Esophagus (tissue), 2 donors: ENCODE measurements around the gene ANKS1A. TPM values are rescaled to one million over a fixed set of nuclear protein-coding genes. Genes with fewer than 3 reads are reported as not detected.

Experiments used
- H3K27ac ChIP-seq, 2 donors: one replicate each; pipeline ENCODE4 v1.5.1; 2013; ENCODE audit warnings: low read depth in 2 of 2, mild to moderate bottlenecking in 2 of 2, inconsistent platforms in 1 of 2, low read length in 1 of 2, moderate library complexity in 1 of 2
- H3K27me3 ChIP-seq, 2 donors: one replicate each; pipeline ENCODE4 v1.6.1; 2013; ENCODE audit warnings: low read length in 2 of 2, control low read depth in 1 of 2, mild to moderate bottlenecking in 1 of 2; ENCODE audit not compliant: insufficient read depth in 2 of 2, control insufficient read depth in 1 of 2
- H3K36me3 ChIP-seq, 2 donors: one replicate each; pipeline ENCODE4 v1.6.1; 2013; ENCODE audit warnings: low read length in 1 of 2; ENCODE audit not compliant: control insufficient read depth in 2 of 2, insufficient read depth in 2 of 2
- H3K4me1 ChIP-seq, 2 donors: one replicate each; pipeline ENCODE4 v1.6.1; 2013; ENCODE audit warnings: low read length in 1 of 2; ENCODE audit not compliant: control insufficient read depth in 2 of 2, insufficient read depth in 2 of 2
- H3K4me3 ChIP-seq, 2 donors: one replicate each; pipeline ENCODE4 v1.5.1; 2013; ENCODE audit warnings: low read length in 2 of 2, mild to moderate bottlenecking in 2 of 2, low read depth in 1 of 2, moderate library complexity in 1 of 2
- H3K9me3 ChIP-seq, 2 donors: one replicate each; pipeline ENCODE4 v1.6.1; 2013; ENCODE audit warnings: mild to moderate bottlenecking in 2 of 2, low read depth in 1 of 2, low read length in 1 of 2, moderate library complexity in 1 of 2; ENCODE audit not compliant: control insufficient read depth in 2 of 2, insufficient read depth in 1 of 2
- WGBS, 2 donors: extraction: QIAGEN DNeasy Blood & Tissue Kit; methylation state at CpG; one replicate each; pipeline ENCODE4 v1.1.7; 2013; 5-methylcytosine and 5-hydroxymethylcytosine counted together
- polyA plus RNA-seq, 2 donors: library from polyadenylated mRNA; stranded (reverse); fragments of 200-250 nt; gene quantifications; one replicate each; pipeline ENCODE4 v1.2.3, GENCODE V29; 2013
- donor health status: healthy with polysubstance abuse.
- donor health status: Bipolar disorder and iron deficiency.

The ANKS1A gene
- polyA plus RNA-seq, 2 donors, result 6.3 to 7.7 TPM

DNA sequence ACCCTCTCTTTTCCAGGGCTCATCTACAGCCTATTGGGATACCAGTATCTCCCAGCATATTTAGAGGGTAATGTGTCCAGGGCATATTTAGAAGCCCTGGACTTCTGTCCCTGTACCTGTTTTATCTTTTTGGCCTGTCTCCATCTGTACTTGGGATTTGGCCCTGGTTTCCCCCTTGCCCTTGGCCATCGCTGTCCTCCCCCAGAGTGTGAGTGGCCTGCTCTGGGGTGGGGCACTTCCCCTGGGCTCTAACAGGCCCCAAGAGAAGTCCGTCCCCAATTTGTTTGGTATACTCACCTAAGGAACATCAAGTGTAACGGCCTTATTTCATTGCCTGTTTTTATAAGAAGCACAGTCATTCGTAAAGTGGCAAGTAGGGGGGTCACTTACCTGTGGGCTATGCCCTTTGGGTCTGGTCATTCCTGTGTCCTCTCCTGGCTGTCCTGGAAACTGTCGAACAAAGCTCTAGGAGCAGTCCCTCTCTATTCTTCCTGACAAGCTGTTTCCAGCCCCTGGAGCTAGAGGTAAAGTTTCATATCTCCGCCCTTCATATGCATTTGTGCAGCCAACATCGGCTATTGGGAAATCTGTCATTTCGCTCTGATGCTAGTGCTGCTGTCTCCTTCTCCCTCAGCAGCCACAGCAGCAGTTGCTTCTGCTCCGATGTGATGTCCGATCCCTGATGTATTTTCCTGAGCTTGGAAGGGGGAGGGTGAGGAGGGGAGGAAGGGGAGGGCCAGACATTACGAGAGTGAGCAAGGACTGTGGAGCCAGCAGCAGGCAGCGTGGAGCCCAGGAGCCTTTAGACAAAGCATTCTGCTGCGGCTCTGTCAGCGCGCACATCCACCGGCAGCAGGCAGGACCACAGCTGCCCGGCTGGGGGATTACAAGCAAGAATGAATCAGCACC is 168.6 kb downstream of the ANKS1A start:
- H3K36me3 ChIP-seq, result peaks cover 9 to 36% of the 10 kb centered on the region in 2 donors

DNA sequence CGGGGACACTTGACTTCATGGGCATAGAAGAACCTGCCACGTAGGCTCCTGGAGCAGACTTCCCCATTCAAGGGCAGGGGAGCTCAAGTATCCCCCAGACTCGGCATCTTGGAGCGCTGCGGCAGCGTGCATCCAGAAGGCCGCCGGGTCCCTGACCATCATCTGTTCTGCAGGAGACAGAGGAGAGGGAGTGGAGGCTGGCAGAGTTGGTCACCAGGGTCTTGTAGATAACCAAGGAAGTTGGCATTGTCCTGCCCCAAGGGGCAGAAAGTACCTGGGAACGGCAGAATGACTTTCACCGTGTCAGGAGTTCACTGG is 169.3 kb downstream of the ANKS1A start:
- Histone ChIP-seq H3K36me3 (peaks cover 9 to 40% of the 10 kb centered on the region in 2 donors), H3K4me1 (peaks cover 0 to under 1% of the 10 kb centered on the region in 2 donors), H3K4me3 (no peak overlapping the region), H3K9me3 (no peaks in the 10 kb centered on the region), H3K27ac (no peak overlapping the region), H3K27me3 (no peaks in the 10 kb centered on the region)
- 90 to 91% methylated on average over 10 of the region's 10 CpGs for WGBS, 2 donors

More for the DNA sequence above, 168.6 kb downstream of the ANKS1A start:
- Histone ChIP-seq H3K4me1 (peaks cover 3% of the 10 kb centered on the region in 2 donors), H3K4me3 (no peak overlapping the region), H3K27ac (peak overlapping the region in 1 of 2 donors; percentile 36), H3K9me3 (no peaks in the 10 kb centered on the region), H3K27me3 (no peaks in the 10 kb centered on the region)
- 76 to 79% methylated on average over 17 of the region's 17 CpGs for WGBS, 2 donors

DNA sequence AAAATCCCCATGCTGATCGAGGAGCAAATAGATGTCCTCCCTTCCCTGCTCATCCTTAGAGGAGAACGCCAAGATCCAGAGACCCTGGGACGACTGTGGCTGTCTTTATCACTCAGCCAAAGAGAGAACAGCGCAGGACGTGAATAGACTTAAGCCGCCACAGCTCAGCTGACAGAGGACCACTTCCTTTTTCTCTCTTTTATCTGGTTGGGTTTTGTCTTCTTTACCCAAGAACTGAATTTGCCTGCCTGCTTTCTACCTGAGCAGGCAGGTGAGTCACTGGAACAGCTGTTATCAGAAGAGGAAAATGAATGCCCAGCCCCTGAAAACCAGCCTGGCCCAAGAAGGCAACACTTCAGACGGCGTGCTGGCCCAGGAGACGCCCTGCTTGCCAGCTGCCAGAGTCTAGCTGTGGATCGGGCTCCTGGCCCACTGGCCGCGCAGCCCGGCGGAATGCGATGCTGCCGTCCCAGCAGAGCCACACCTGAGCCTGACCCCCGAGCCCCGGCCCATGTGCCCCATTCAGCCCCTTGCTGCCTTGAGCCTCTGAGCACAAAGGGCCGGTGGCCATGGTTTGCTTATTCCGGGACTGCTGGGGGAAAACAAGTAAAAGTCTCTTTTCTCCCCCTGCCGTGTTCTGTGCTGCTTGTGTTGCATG is 169.9 kb downstream of the ANKS1A start:
- H3K36me3 ChIP-seq, result peaks cover 9 to 40% of the 10 kb centered on the region in 2 donors
- peak overlapping the region in 1 of 2 donors; percentile 19 for H3K27ac ChIP-seq
- H3K4me1 ChIP-seq, result peaks cover 0 to 3% of the 10 kb centered on the region in 2 donors
- H3K27me3 ChIP-seq, result no peaks in the 10 kb centered on the region
- no peaks in the 10 kb centered on the region for H3K9me3 ChIP-seq
- H3K4me3 ChIP-seq, result no peak overlapping the region
- 85 to 90% methylated on average over 21 of the region's 21 CpGs for WGBS, 2 donors

DNA sequence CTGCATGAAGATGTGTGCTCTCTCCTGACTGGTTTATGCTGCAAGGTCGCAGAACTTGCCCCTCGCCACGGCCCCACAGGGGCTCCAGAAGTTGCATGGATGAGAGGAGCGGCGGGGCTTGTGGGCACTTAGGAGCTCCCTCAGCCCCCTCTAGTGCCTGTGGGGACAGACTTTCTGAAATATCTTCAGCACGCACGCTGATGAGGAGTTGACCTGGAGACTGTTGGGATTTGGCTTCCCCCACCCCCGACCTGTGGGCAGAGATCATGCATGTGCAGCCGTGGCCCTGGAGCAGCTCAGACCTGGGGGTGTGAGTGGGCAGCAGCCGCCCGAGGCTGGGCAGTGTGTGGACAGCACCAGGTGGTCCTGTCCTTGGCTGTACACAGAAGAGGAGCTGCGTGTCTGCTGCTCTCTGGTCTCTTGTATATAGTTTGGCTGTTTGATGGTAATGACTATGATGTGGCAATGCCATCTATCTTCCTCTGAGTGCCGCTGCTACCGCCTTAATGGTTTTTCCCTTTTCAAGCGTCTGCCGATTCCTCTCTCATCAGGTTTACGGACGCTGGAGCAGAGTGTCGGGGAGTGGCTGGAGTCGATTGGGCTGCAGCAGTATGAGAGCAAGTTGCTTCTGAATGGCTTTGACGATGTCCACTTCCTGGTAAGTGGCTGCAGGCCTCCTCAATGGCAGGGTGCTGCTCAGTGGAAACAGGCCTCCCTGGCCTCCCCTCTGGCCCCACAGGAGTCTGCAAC is 170.7 kb downstream of the ANKS1A start:
- Histone ChIP-seq H3K9me3 (no peaks in the 10 kb centered on the region), H3K4me1 (peaks cover 0 to 3% of the 10 kb centered on the region in 2 donors), H3K27ac (no peak overlapping the region), H3K4me3 (no peak overlapping the region), H3K36me3 (peaks cover 9 to 37% of the 10 kb centered on the region in 2 donors), H3K27me3 (no peaks in the 10 kb centered on the region)
- 91 to 93% methylated on average over 21 of the region's 21 CpGs for WGBS, 2 donors

DNA sequence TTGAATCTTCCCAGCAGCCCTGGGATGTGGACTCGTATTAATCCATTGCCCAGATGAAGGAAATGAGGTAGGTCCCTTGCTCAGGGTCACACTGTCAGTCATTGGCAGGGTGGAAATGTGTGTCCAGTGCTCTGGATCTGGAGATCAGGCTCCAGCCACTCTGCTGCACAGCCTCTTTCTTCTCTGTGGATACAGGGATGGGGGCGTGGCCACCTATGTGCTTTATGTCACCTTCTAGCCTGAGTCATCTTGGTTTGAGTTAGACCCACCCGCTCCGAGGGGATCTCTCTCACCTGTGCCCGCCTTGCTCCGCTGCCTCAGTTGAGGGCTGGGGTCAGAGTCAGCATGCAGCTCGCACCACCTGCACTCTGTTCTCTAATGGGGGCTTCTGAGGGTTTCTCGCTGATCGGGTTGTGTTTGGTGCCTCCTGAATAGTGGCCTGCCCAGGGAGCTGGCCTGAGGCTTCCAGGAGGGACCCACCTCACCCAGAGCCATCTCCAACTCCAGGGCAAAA is 172.1 kb downstream of the ANKS1A start:
- H3K4me1 ChIP-seq, result peaks cover 0 to 3% of the 10 kb centered on the region in 2 donors
- no peak overlapping the region for H3K4me3 ChIP-seq
- H3K27me3 ChIP-seq, result no peaks in the 10 kb centered on the region
- no peak overlapping the region for H3K27ac ChIP-seq
- H3K9me3 ChIP-seq, result no peaks in the 10 kb centered on the region
- peaks cover 9 to 43% of the 10 kb centered on the region in 2 donors for H3K36me3 ChIP-seq
- 91 to 96% methylated on average over 9 of the region's 9 CpGs for WGBS, 2 donors

DNA sequence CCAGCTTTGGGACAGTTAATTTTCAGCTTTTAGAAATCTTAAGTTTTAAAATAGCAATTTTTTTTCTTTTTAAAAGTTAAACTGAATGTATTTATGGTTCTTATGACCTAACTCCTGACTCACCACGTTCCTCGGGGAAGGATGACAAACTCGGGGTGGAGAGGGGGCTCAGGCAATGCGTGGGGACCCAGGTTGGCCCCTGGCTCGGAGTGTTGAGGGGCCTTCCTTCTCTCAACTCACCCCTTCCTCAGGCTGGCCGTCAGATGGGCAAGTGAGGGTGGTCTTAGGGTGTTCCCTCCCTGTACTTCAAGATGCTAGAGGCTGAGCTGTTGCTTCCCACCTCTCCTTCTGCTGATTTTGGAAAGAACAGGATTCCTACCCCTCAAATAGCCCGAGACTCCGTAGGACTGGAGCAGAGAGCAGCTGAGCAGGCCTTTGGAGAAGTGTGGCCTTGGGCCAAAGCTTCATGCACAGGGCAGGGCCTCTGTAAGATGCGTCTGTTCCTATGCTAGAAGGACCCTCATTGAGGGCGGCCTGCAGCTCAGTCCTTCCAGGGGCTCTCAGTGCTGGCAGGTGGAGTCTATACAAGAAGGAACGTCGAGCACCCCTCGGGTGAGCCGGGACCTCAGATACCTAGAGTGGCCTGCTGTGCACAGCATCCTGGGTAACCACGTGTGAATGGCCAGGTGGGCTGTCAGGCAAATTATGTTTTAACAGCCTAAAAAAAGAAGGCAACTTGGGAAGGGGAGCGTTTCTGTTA is 172.8 kb downstream of the ANKS1A start:
- Histone ChIP-seq H3K4me1 (peaks cover 0 to 3% of the 10 kb centered on the region in 2 donors), H3K27me3 (no peaks in the 10 kb centered on the region), H3K27ac (no peak overlapping the region), H3K36me3 (peaks cover 9 to 44% of the 10 kb centered on the region in 2 donors), H3K9me3 (no peaks in the 10 kb centered on the region), H3K4me3 (no peak overlapping the region)
- 90 to 91% methylated on average over 16 of the region's 16 CpGs for WGBS, 2 donors

DNA sequence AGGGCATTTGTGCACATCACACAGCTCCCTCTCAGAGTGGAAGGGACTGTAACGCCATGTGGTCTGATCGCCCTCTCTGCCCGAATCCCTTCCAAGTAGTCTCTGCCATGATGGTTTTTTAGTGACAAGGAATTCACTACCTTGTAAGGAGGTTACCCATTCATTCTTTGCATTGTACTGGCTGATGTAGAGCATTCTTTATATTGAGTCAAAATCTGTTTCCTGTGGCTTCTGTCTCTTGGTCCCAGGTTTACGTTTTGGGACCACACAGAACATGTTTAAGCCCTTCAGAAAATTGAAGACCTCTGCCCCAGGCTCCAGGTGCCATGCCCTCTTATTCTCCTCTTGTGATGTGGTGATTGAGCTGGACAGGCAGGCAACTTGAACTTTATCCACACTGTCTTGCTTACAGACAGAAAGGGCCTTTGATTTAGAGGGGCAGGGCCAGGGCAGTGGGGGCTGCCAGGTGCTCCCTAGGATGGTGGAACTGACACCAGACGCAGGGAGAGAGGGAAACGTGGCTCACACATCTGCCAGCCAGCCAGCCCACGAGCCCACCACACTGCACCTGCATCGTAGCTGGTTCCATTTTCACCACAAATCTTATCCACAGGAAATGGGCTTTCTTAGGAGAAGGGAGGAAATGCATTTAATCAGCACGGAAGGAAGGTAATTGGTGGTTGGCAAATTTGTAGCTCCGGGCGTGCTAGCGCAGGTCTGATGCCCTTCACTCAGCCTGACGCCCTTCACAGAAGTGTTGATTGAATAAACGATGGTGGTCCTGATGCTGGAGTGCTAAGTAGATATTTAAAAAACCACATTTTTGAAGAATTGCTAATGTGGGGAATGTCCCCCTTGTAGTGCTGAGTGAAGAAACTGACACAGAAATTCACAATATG is 173.9 kb downstream of the ANKS1A start:
- Histone ChIP-seq H3K4me1 (peaks cover 0 to 3% of the 10 kb centered on the region in 2 donors), H3K27ac (peak overlapping the region in 1 of 2 donors; percentile 6), H3K27me3 (no peaks in the 10 kb centered on the region), H3K4me3 (no peak overlapping the region), H3K9me3 (no peaks in the 10 kb centered on the region), H3K36me3 (peaks cover 13 to 45% of the 10 kb centered on the region in 2 donors)
- WGBS, 2 donors, result 80 to 82% methylated on average over 14 of the region's 14 CpGs

DNA sequence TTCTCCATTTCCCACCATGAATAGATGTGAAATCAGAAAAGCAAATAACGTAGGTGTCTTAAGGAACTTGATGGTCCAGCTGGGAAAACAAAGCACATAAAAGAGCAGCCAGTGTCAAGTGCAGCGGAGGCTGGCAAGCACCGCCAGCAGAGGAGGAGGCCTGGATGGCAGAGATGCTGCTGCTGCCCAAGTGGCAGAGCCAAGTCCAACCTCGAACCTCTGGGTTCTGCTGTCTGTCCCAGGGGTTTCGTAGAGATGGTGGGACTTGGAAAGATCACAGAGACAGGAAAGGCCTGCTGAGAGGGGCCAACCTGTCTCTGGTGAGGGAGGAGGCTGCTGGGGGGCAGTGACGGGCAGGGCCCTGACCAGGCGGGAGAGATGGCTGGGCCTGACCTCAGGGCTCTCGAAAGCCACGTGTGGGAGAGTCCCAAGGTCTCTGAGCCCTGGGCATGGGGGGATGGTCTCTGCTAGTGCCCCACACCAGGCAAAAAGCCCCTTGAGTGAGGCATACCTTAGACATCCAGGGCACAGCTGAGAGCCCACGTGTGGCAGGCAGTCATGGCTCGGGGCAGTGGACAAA is 174.7 kb downstream of the ANKS1A start:
- H3K27ac ChIP-seq, result peak overlapping the region; percentile 14 to 20
- H3K27me3 ChIP-seq, result no peaks in the 10 kb centered on the region
- H3K9me3 ChIP-seq, result no peaks in the 10 kb centered on the region
- H3K4me1 ChIP-seq, result peaks cover 0 to 3% of the 10 kb centered on the region in 2 donors
- H3K36me3 ChIP-seq, result peaks cover 11 to 47% of the 10 kb centered on the region in 2 donors
- WGBS, 2 donors, result 73 to 84% methylated on average over 11 of the region's 11 CpGs
- H3K4me3 ChIP-seq, result no peak overlapping the region
